PC-3 (cell line): ENCODE measurements around the gene DYSF. TPM values are rescaled to one million over a fixed set of nuclear protein-coding genes. Genes with fewer than 3 reads are reported as not detected.

Source experiments
- ATAC-seq: fragments of 200-7000 bp; cut with Tn5 transposase; 2 replicates; pipeline ENCODE4 v1.9.1; 2020; ENCODE audit warnings: mild to moderate bottlenecking, moderate library complexity
- BruUV-seq: library from RNA; stranded (reverse); fragments of 400-500 nt; replicated peaks from 2 replicates; lab custom pipeline; 2021; lab: Mats Ljungman, UMichigan
- CTCF ChIA-PET: fragments of 300-600 bp; sonication (Branson Sonifier 250); formaldehyde crosslinking; loops from one replicate; lab custom pipeline; 2022; ENCODE audit warnings: antibody characterized with exemption; lab: Charles Lee
- POLR2A ChIA-PET: fragments of 300-600 bp; sonication (Branson Sonifier 250); formaldehyde crosslinking; loops from one replicate; lab custom pipeline; 2022; ENCODE audit warnings: antibody characterized with exemption; ENCODE audit not compliant: unreplicated experiment; lab: Charles Lee
- DNase-seq: peaks from one replicate; pipeline ENCODE4 v3.0.0-alpha.2; 2015
- H2AFZ ChIP-seq: fragments of 300-600 bp; sonication (generic); 2 replicates; pipeline ENCODE4 v1.6.0; 2016; ENCODE audit warnings: antibody characterized with exemption, low read length
- H3F3A ChIP-seq: fragments of 300-600 bp; sonication (generic); one replicate; pipeline ENCODE4 v1.6.0; 2017; ENCODE audit warnings: antibody characterized with exemption, low read length, control low read depth, mild to moderate bottlenecking; ENCODE audit not compliant: unreplicated experiment
- H3K27ac ChIP-seq: fragments of 300-600 bp; sonication (generic); 2 replicates; pipeline ENCODE4 v1.5.1; 2016; ENCODE audit warnings: mild to moderate bottlenecking, low read length
- H3K27me3 ChIP-seq: fragments of 300-600 bp; sonication (generic); 2 replicates; pipeline ENCODE4 v1.6.1; 2016; ENCODE audit warnings: low read length, mixed read lengths
- H3K36me3 ChIP-seq: fragments of 300-600 bp; sonication (generic); 2 replicates; pipeline ENCODE4 v1.6.1; 2016; ENCODE audit warnings: low read depth, mixed run types, low read length, mixed read lengths
- H3K4me1 ChIP-seq: fragments of 300-600 bp; sonication (generic); 2 replicates; pipeline ENCODE4 v1.5.1; 2016; ENCODE audit warnings: low read length; ENCODE audit not compliant: insufficient read depth
- H3K4me2 ChIP-seq: fragments of 300-600 bp; sonication (generic); 2 replicates; pipeline ENCODE4 v1.6.0; 2016; ENCODE audit warnings: low read length
- H3K4me3 ChIP-seq: fragments of 300-600 bp; sonication (generic); 2 replicates; pipeline ENCODE4 v1.5.1; 2016; ENCODE audit warnings: mild to moderate bottlenecking, low read length, mixed read lengths
- H3K79me2 ChIP-seq: fragments of 300-600 bp; sonication (generic); 2 replicates; pipeline ENCODE4 v1.6.1; 2017; ENCODE audit warnings: low read length, mixed read lengths
- H3K9ac ChIP-seq: fragments of 300-600 bp; sonication (generic); 2 replicates; pipeline ENCODE4 v1.6.0; 2016; ENCODE audit warnings: mild to moderate bottlenecking, low read length
- H3K9me2 ChIP-seq: fragments of 300-600 bp; sonication (generic); replicated peaks from 2 replicates; pipeline ENCODE4 v1.6.1; 2016; ENCODE audit warnings: mixed run types, low read length, mixed read lengths
- H3K9me3 ChIP-seq: fragments of 300-600 bp; sonication (generic); 2 replicates; pipeline ENCODE4 v1.6.1; 2016; ENCODE audit warnings: low read length, mixed read lengths
- H4K20me1 ChIP-seq: fragments of 300-600 bp; sonication (generic); 2 replicates; pipeline ENCODE4 v1.6.1; 2016; ENCODE audit warnings: low read length, mixed read lengths
- EZH2 ChIP-seq: fragments of 300-600 bp; sonication (generic); IDR thresholded peaks from one replicate; pipeline ENCODE4 v1.6.1; 2017; ENCODE audit warnings: antibody characterized with exemption, mild to moderate bottlenecking, low read length; ENCODE audit not compliant: unreplicated experiment
- EZH2phosphoT487 ChIP-seq: fragments of 300-600 bp; sonication (generic); IDR thresholded peaks from 2 replicates; pipeline ENCODE4 v1.6.1; 2018; ENCODE audit warnings: mild to moderate bottlenecking, antibody characterized with exemption, low read length, borderline replicate concordance
- intact Hi-C: fragments of 100-400 bp; cut with micrococcal nuclease; formaldehyde crosslinking; loops from 2 replicates; pipeline ENCODE4 v1.9.0; 2023
- total RNA-seq: library from RNA; depleted of rRNA; stranded (reverse); fragments of >200 nt; gene quantifications from 2 replicates; pipeline ENCODE4 v1.2.3, GENCODE V29; 2014
- TF ChIP-seq, protein P1 (sequence below): fragments of 300-600 bp; sonication (generic); conservative IDR thresholded peaks from 2 replicates; pipeline ENCODE4 v1.5.1; 2017; ENCODE audit warnings: antibody characterized with exemption, low read depth, mild to moderate bottlenecking, low read length

Gene DYSF
- total RNA-seq, 1 experiment from 2014 or later = 13.0 TPM

DNA sequence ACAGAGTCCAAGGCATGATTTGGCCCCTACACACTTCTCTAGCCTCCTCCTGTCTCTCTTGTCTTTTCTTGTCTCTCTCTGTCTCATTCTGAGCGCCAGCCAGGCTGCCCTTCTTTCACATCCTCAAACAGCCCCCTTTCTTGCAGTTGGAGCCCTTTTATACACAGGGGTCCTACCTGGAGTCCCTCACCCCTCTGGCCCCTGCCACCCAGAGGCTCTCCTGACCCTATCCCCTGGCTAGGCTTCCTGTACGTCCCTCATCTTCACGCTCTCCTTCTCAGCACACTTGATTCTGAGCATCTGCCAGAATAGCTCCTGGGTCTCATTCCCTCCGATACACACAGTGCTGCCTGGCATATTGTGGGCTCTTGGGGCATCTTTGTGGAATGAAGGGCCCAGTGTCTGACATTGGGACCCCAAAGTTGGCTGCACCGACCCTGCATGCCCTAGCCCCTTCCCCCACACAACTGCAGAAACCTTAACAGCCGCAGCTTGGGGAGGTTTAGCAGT, 261.9 kb downstream of the DYSF start:
- ATAC-seq = no peak
- Histone ChIP-seq H3K27ac (no peak overlapping the region), H3K4me2 (no peak overlapping the region), H4K20me1 (no peaks in the 10 kb centered on the region), H3K4me1 (peaks cover 20% of the 10 kb centered on the region), H3K4me3 (no peak overlapping the region), H3K9ac (no peak overlapping the region), H3K79me2 (no peaks in the 10 kb centered on the region), H3K27me3 (no peaks in the 10 kb centered on the region), H3K36me3 (no peaks in the 10 kb centered on the region), H3K9me2 (no peaks in the 10 kb centered on the region), H3K9me3 (no peaks in the 10 kb centered on the region), H3F3A (no peaks in the 10 kb centered on the region), H2AFZ (no peak overlapping the region)
- no peak for DNase-seq
- TF ChIP-seq EZH2 (no peak), EZH2phosphoT487 (no peak)
- TF ChIP-seq, protein P1, sequence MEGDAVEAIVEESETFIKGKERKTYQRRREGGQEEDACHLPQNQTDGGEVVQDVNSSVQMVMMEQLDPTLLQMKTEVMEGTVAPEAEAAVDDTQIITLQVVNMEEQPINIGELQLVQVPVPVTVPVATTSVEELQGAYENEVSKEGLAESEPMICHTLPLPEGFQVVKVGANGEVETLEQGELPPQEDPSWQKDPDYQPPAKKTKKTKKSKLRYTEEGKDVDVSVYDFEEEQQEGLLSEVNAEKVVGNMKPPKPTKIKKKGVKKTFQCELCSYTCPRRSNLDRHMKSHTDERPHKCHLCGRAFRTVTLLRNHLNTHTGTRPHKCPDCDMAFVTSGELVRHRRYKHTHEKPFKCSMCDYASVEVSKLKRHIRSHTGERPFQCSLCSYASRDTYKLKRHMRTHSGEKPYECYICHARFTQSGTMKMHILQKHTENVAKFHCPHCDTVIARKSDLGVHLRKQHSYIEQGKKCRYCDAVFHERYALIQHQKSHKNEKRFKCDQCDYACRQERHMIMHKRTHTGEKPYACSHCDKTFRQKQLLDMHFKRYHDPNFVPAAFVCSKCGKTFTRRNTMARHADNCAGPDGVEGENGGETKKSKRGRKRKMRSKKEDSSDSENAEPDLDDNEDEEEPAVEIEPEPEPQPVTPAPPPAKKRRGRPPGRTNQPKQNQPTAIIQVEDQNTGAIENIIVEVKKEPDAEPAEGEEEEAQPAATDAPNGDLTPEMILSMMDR = no peak
- BruUV-seq = no TSS peak
- ChIA-PET CTCF (no interaction called here), POLR2A (no interaction called here)
- intact Hi-C loops = no loop called here

DNA sequence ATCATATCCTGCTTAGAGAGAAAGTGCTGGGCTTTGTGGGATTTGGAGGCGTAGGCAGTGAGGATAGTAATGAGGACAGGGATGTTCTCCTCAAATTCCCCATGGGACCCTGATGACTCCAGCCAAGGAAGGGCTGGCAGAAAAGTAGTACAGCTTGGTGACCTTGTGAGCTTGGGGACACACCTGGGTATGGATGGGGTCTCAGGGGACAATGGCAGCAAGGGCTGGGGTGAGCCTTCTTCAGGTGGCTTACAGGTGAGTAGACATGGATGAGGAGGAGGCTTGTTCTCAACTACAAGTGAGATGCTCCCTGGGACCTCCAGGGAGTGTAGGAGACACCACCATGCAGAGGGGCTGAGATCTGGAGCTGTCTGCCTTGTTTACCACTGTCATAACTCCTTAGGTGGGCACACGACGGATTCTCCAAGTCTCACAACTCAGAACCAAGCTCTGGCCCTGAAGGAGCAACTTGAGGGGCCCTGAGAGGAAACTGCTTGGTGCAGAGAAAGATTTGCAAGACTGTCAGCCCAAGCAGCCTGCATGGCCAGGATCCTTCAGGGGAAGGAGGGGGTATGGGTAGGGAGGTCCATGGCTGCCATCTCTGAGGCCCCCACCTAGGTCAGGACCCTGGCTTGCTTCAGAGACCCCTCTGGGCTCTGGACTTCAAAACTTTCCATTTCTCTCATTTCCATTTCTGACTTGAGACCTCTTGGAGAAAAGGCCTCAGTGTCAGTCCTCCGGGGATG, 262.8 kb downstream of the DYSF start:
- no peaks in the 10 kb centered on the region for H4K20me1 ChIP-seq
- no peak for DNase-seq
- peak overlapping the region; percentile 58 for H3K4me2 ChIP-seq
- no peaks in the 10 kb centered on the region for H3K9me2 ChIP-seq
- TF ChIP-seq EZH2 (no peak), EZH2phosphoT487 (no peak)
- TF ChIP-seq, protein P1 = no peak
- ATAC-seq = no peak
- H3K4me3 ChIP-seq = no peak overlapping the region
- ChIA-PET CTCF (no interaction called here), POLR2A (no interaction called here)
- H2AFZ ChIP-seq = no peak overlapping the region
- no peaks in the 10 kb centered on the region for H3K36me3 ChIP-seq
- H3F3A ChIP-seq = no peaks in the 10 kb centered on the region
- peaks cover 20% of the 10 kb centered on the region for H3K4me1 ChIP-seq
- no TSS peak for BruUV-seq
- H3K27ac ChIP-seq = no peak overlapping the region
- no peaks in the 10 kb centered on the region for H3K9me3 ChIP-seq
- H3K79me2 ChIP-seq = no peaks in the 10 kb centered on the region
- H3K27me3 ChIP-seq = no peaks in the 10 kb centered on the region
- no peak overlapping the region for H3K9ac ChIP-seq
- intact Hi-C loops = loop anchor here (2.0 kb wide), 1 partner anchor 27 kb away; no protein-coding TSS in a partner anchor
